ENCODE data around the gene C2CD4D. TPM values are rescaled to one million over a fixed set of nuclear protein-coding genes. Genes with fewer than 3 reads are reported as not detected.

The C2CD4D gene
- polyA plus RNA-seq, 1 donor from 2014 or later = not detected

DNA sequence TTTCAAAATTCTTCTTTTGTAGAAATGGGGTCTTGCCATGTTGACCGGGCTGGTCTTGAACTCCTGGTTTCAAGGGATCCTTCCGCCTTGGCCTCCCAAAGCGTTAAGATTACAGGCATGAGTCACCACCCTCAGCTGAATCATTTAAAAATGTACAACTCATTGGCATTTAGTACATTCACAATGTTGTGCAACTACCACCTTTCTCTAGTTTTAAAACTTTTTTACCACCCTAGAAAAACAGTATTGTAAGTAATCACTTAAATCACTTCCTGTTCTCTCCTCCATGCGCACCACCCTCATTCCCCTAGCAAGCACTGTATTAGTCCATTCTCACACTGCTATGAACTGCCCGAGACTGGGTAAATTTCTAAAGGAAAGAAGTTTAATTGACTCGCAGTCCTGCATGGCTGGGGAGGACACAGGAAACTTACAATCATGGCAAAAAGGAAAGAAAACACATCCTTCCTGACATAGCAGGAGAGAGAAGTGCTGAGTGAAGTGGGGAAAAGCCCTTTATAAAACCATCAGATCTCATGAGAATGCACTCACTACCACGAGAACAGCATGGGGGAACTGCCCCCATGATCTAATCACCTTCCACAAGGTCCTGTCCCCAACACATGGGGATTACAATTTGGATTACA is 28.3 kb upstream of the C2CD4D start:
- H2AFZ ChIP-seq (ENCODE audit: low read depth, low read length) = no peak overlapping the region
- H3K27me3 ChIP-seq (ENCODE audit: insufficient read depth, low read depth, low read length) = no peaks in the 10 kb centered on the region
- H3F3A ChIP-seq (ENCODE audit: insufficient read depth, low read length, poor library complexity, severe bottlenecking) = no peaks in the 10 kb centered on the region
- H3K4me3 ChIP-seq (ENCODE audit: low read length) = no peak overlapping the region
- no peaks in the 10 kb centered on the region for H4K20me1 ChIP-seq (ENCODE audit: insufficient read depth)
- TF ChIP-seq, protein P1, sequence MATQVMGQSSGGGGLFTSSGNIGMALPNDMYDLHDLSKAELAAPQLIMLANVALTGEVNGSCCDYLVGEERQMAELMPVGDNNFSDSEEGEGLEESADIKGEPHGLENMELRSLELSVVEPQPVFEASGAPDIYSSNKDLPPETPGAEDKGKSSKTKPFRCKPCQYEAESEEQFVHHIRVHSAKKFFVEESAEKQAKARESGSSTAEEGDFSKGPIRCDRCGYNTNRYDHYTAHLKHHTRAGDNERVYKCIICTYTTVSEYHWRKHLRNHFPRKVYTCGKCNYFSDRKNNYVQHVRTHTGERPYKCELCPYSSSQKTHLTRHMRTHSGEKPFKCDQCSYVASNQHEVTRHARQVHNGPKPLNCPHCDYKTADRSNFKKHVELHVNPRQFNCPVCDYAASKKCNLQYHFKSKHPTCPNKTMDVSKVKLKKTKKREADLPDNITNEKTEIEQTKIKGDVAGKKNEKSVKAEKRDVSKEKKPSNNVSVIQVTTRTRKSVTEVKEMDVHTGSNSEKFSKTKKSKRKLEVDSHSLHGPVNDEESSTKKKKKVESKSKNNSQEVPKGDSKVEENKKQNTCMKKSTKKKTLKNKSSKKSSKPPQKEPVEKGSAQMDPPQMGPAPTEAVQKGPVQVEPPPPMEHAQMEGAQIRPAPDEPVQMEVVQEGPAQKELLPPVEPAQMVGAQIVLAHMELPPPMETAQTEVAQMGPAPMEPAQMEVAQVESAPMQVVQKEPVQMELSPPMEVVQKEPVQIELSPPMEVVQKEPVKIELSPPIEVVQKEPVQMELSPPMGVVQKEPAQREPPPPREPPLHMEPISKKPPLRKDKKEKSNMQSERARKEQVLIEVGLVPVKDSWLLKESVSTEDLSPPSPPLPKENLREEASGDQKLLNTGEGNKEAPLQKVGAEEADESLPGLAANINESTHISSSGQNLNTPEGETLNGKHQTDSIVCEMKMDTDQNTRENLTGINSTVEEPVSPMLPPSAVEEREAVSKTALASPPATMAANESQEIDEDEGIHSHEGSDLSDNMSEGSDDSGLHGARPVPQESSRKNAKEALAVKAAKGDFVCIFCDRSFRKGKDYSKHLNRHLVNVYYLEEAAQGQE (IDR thresholded peaks at IDR 0.05; ENCODE audit: borderline replicate concordance) = no peak
- TF ChIP-seq POLR2AphosphoS5 (IDR thresholded peaks at IDR 0.05) (no peak), MXI1 (conservative IDR thresholded peaks at IDR 0.05; ENCODE audit: poor library complexity, severe bottlenecking) (no peak), RAD21 (conservative IDR thresholded peaks at IDR 0.05) (no peak), TAF1 (IDR thresholded peaks at IDR 0.05; ENCODE audit: low read depth) (no peak), EP300 (conservative IDR thresholded peaks at IDR 0.05; ENCODE audit: poor library complexity, severe bottlenecking) (no peak), SMC3 (conservative IDR thresholded peaks at IDR 0.05; ENCODE audit: poor library complexity) (no peak), EZH2 (IDR thresholded peaks at IDR 0.05; ENCODE audit: borderline replicate concordance, insufficient read depth, low read length, poor library complexity, severe bottlenecking) (no peak)
- TF ChIP-seq, protein P2, sequence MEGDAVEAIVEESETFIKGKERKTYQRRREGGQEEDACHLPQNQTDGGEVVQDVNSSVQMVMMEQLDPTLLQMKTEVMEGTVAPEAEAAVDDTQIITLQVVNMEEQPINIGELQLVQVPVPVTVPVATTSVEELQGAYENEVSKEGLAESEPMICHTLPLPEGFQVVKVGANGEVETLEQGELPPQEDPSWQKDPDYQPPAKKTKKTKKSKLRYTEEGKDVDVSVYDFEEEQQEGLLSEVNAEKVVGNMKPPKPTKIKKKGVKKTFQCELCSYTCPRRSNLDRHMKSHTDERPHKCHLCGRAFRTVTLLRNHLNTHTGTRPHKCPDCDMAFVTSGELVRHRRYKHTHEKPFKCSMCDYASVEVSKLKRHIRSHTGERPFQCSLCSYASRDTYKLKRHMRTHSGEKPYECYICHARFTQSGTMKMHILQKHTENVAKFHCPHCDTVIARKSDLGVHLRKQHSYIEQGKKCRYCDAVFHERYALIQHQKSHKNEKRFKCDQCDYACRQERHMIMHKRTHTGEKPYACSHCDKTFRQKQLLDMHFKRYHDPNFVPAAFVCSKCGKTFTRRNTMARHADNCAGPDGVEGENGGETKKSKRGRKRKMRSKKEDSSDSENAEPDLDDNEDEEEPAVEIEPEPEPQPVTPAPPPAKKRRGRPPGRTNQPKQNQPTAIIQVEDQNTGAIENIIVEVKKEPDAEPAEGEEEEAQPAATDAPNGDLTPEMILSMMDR (IDR thresholded peaks at IDR 0.05; ENCODE audit: poor library complexity, severe bottlenecking) = no peak
- H3K9ac ChIP-seq (ENCODE audit: low read length) = no peak overlapping the region
- no peaks in the 10 kb centered on the region for H3K36me3 ChIP-seq (ENCODE audit: insufficient read depth, low read length)
- H3K79me2 ChIP-seq (replicated peaks; ENCODE audit: insufficient read depth, low read length) = no peaks in the 10 kb centered on the region
- H3K27ac ChIP-seq (ENCODE audit: low read length) = no peak overlapping the region
- no peaks in the 10 kb centered on the region for H3K9me2 ChIP-seq (ENCODE audit: insufficient read depth, low read length)
- no peak overlapping the region for H3K4me2 ChIP-seq (ENCODE audit: low read length)
- H3K9me3 ChIP-seq (ENCODE audit: low read length) = no peaks in the 10 kb centered on the region

DNA sequence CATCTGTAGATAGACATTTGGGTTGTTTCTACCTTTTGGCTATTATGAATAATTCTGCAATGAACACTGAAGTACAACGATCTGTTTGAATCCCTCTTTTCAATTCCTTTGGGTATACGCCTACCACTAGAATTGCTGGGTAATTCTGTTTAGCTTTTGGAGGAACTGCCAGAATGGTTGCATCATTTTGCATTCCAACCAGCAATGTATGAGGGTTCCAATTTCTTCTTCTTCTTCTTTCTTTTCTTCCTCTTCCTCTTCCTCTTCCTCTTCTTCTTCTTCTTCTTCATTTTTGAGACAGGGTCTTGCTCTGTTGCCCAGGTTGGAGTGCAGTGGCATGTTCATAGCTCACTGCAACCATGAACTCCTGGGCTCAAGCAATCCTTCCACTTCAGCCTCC is 27.7 kb upstream of the C2CD4D start:
- no peak overlapping the region for H3K4me3 ChIP-seq (ENCODE audit: low read length)
- H3F3A ChIP-seq (ENCODE audit: insufficient read depth, low read length, poor library complexity, severe bottlenecking) = no peaks in the 10 kb centered on the region
- no peaks in the 10 kb centered on the region for H3K79me2 ChIP-seq (replicated peaks; ENCODE audit: insufficient read depth, low read length)
- H4K20me1 ChIP-seq (ENCODE audit: insufficient read depth) = no peaks in the 10 kb centered on the region
- TF ChIP-seq, protein P1 (IDR thresholded peaks at IDR 0.05; ENCODE audit: borderline replicate concordance) = no peak
- TF ChIP-seq TAF1 (IDR thresholded peaks at IDR 0.05; ENCODE audit: low read depth) (no peak), MXI1 (conservative IDR thresholded peaks at IDR 0.05; ENCODE audit: poor library complexity, severe bottlenecking) (no peak), RAD21 (conservative IDR thresholded peaks at IDR 0.05) (no peak), EZH2 (IDR thresholded peaks at IDR 0.05; ENCODE audit: borderline replicate concordance, insufficient read depth, low read length, poor library complexity, severe bottlenecking) (no peak), POLR2AphosphoS5 (IDR thresholded peaks at IDR 0.05) (no peak), SMC3 (conservative IDR thresholded peaks at IDR 0.05; ENCODE audit: poor library complexity) (no peak)
- TF ChIP-seq, protein P2 (IDR thresholded peaks at IDR 0.05; ENCODE audit: poor library complexity, severe bottlenecking) = no peak
- no peaks in the 10 kb centered on the region for H3K27me3 ChIP-seq (ENCODE audit: insufficient read depth, low read depth, low read length)
- no peaks in the 10 kb centered on the region for H3K9me3 ChIP-seq (ENCODE audit: low read length)
- H3K27ac ChIP-seq (ENCODE audit: low read length) = no peak overlapping the region
- no peaks in the 10 kb centered on the region for H3K9me2 ChIP-seq (ENCODE audit: insufficient read depth, low read length)
- H3K9ac ChIP-seq (ENCODE audit: low read length) = no peak overlapping the region
- no peaks in the 10 kb centered on the region for H3K36me3 ChIP-seq (ENCODE audit: insufficient read depth, low read length)
- H3K4me2 ChIP-seq (ENCODE audit: low read length) = no peak overlapping the region
- no peak overlapping the region for H2AFZ ChIP-seq (ENCODE audit: low read depth, low read length)
